H1 (cell line): ENCODE measurements around the gene FRMD4A. TPM values are rescaled to one million over a fixed set of nuclear protein-coding genes. Genes with fewer than 3 reads are reported as not detected.

ENCODE experiments used
- CTCF ChIA-PET: fragments of 300-600 bp; sonication (Branson Sonifier 250); formaldehyde crosslinking; loops from one replicate; lab custom pipeline; 2021; ENCODE audit not compliant: partially characterized antibody; lab: Charles Lee
- POLR2A ChIA-PET: fragments of 300-600 bp; sonication (Branson Sonifier 250); formaldehyde crosslinking; loops from one replicate; lab custom pipeline; 2021; ENCODE audit warnings: inconsistent platforms; ENCODE audit not compliant: partially characterized antibody; lab: Charles Lee
- DNase-seq, 2 experiments: peaks; one replicate each; pipeline versions ENCODE4 v3.0.0 to v3.0.0-alpha.2; 2010 to 2022; ENCODE audit warnings: low spot score in 2 of 2, low read depth in 1 of 2, mixed read lengths in 1 of 2
- FAIRE-seq: peaks from 2 replicates; lab custom pipeline; 2011; peaks lifted over from hg19 to GRCh38; lab: Jason Lieb, UNC
- H2AFZ ChIP-seq: 2 replicates; pipeline ENCODE4 v1.8.1; 2012; ENCODE audit warnings: low read length, inconsistent platforms
- H2AK5ac ChIP-seq: 2 replicates; pipeline ENCODE4 v1.6.1; 2013; ENCODE audit warnings: low read depth, low read length
- H2BK120ac ChIP-seq: replicated peaks from 2 replicates; pipeline ENCODE3; 2013; ENCODE audit warnings: low read depth, low read length, inconsistent platforms
- H2BK12ac ChIP-seq: 2 replicates; pipeline ENCODE4 v1.6.1; 2013; ENCODE audit warnings: low read depth, low read length
- H2BK15ac ChIP-seq: 2 replicates; pipeline ENCODE4 v1.6.1; 2013; ENCODE audit warnings: low read length
- H2BK20ac ChIP-seq: 2 replicates; pipeline ENCODE4 v1.6.1; 2013; ENCODE audit warnings: low read length
- H2BK5ac ChIP-seq: 2 replicates; pipeline ENCODE4 v1.6.1; 2013; ENCODE audit warnings: low read depth, low read length
- H3K14ac ChIP-seq: 2 replicates; pipeline ENCODE4 v1.6.1; 2013; ENCODE audit warnings: inconsistent platforms; ENCODE audit not compliant: insufficient read length
- H3K18ac ChIP-seq: 2 replicates; pipeline ENCODE4 v1.6.1; 2013; ENCODE audit warnings: low read length; ENCODE audit errors: extremely low read depth
- H3K23ac ChIP-seq: 2 replicates; pipeline ENCODE4 v1.6.1; 2013; ENCODE audit warnings: inconsistent platforms; ENCODE audit not compliant: insufficient read length
- H3K23me2 ChIP-seq: 2 replicates; pipeline ENCODE4 v1.6.1; 2013; ENCODE audit warnings: low read depth, low read length
- H3K27ac ChIP-seq: 2 replicates; pipeline ENCODE4 v1.6.1; 2011; ENCODE audit warnings: low read depth, low read length, inconsistent platforms
- H3K27me3 ChIP-seq, 4 experiments: replicated peaks in 1 of 4; 1 replicate in 1 of 4; 2 replicates in 3 of 4; pipeline versions ENCODE4 v1.6.1 to v1.8.1; 2011 to 2013; ENCODE audit warnings: low read length in 3 of 4, mild to moderate bottlenecking in 3 of 4, inconsistent platforms in 2 of 4, mixed read lengths in 2 of 4, moderate library complexity in 1 of 4; ENCODE audit not compliant: control insufficient read depth in 3 of 4, insufficient read depth in 3 of 4; ENCODE audit errors: extremely low read depth in 1 of 4
- H3K36me3 ChIP-seq, 4 experiments: 2 replicates each; pipeline versions ENCODE4 v1.6.1 to v1.8.1; 2011 to 2013; ENCODE audit warnings: mild to moderate bottlenecking in 4 of 4, low read length in 3 of 4, moderate library complexity in 2 of 4, control low read depth in 1 of 4, inconsistent platforms in 1 of 4; ENCODE audit not compliant: insufficient read depth in 4 of 4, control insufficient read depth in 2 of 4
- H3K4ac ChIP-seq: replicated peaks from 2 replicates; pipeline ENCODE3; 2013; ENCODE audit warnings: low read length, low read depth, mixed read lengths, inconsistent platforms; ENCODE audit not compliant: insufficient read length
- H3K4me1 ChIP-seq, 4 experiments: replicated peaks in 1 of 4; 1 replicate in 1 of 4; 2 replicates in 3 of 4; pipeline versions ENCODE4 v1.6.1 to v1.8.1; 2011 to 2013; ENCODE audit warnings: low read length in 3 of 4, inconsistent platforms in 2 of 4, mixed read lengths in 1 of 4; ENCODE audit not compliant: insufficient read depth in 4 of 4, control insufficient read depth in 3 of 4
- H3K4me2 ChIP-seq, 2 experiments: 2 replicates each; pipeline versions ENCODE4 v1.6.1 to v1.8.1; 2011 to 2013; ENCODE audit warnings: low read depth in 2 of 2, low read length in 2 of 2, control low read depth in 1 of 2, inconsistent platforms in 1 of 2, mild to moderate bottlenecking in 1 of 2; ENCODE audit not compliant: insufficient read depth in 1 of 2
- H3K4me3 ChIP-seq, 4 experiments: fragments of 200-600, 300-600 bp in 1 of 4; sonication (generic), shearing (Covaris generic), sonication (Bioruptor Twin) in 1 of 4; 2 replicates each; pipeline versions ENCODE4 v1.5.1 to v1.8.1; 2011 to 2016; ENCODE audit warnings: low read length in 4 of 4, low read depth in 3 of 4, control low read depth in 2 of 4, inconsistent platforms in 2 of 4, mild to moderate bottlenecking in 2 of 4, mixed read lengths in 1 of 4, moderate library complexity in 1 of 4; ENCODE audit not compliant: insufficient read depth in 2 of 4; ENCODE audit errors: extremely low read depth in 1 of 4
- H3K56ac ChIP-seq: replicated peaks from 2 replicates; pipeline ENCODE3; 2013; ENCODE audit warnings: low read depth, mild to moderate bottlenecking, mixed read lengths, low read length, inconsistent platforms; ENCODE audit not compliant: insufficient read length
- H3K79me1 ChIP-seq: 2 replicates; pipeline ENCODE4 v1.6.1; 2013; ENCODE audit warnings: low read depth, low read length, control low read depth
- H3K79me2 ChIP-seq, 2 experiments: 2 replicates each; pipeline versions ENCODE4 v1.6.1 to v1.8.1; 2012 to 2013; ENCODE audit warnings: low read length in 2 of 2, mild to moderate bottlenecking in 2 of 2, inconsistent platforms in 1 of 2; ENCODE audit not compliant: insufficient read depth in 2 of 2, control insufficient read depth in 1 of 2
- H3K9ac ChIP-seq, 4 experiments: replicated peaks in 1 of 4; 1 replicate in 1 of 4; 2 replicates in 3 of 4; pipeline versions ENCODE4 v1.6.1 to v1.8.1; 2011 to 2013; ENCODE audit warnings: low read depth in 3 of 4, low read length in 3 of 4, control low read depth in 2 of 4, mild to moderate bottlenecking in 2 of 4, moderate library complexity in 2 of 4, inconsistent platforms in 1 of 4; ENCODE audit errors: extremely low read depth in 1 of 4
- H3K9me3 ChIP-seq, 2 experiments: 2 replicates each; pipeline versions ENCODE4 v1.6.1 to v1.8.1; 2012 to 2013; ENCODE audit warnings: mild to moderate bottlenecking in 2 of 2, moderate library complexity in 2 of 2, control low read depth in 1 of 2, inconsistent platforms in 1 of 2, low read depth in 1 of 2, low read length in 1 of 2, mixed read lengths in 1 of 2; ENCODE audit not compliant: insufficient read depth in 2 of 2
- H4K20me1 ChIP-seq, 2 experiments: replicated peaks in 1 of 2; 2 replicates each; pipeline versions ENCODE3 to v1.8.1; 2011 to 2013; ENCODE audit warnings: inconsistent platforms in 2 of 2, low read length in 2 of 2, mild to moderate bottlenecking in 1 of 2; ENCODE audit not compliant: insufficient read depth in 2 of 2, control insufficient read depth in 1 of 2
- H4K5ac ChIP-seq: 2 replicates; pipeline ENCODE4 v1.6.1; 2013; ENCODE audit warnings: low read length, low read depth, mixed read lengths, inconsistent platforms; ENCODE audit not compliant: insufficient read length
- H4K8ac ChIP-seq: 2 replicates; pipeline ENCODE4 v1.8.0; 2013; ENCODE audit warnings: mild to moderate bottlenecking, moderate library complexity, low read length, inconsistent platforms; ENCODE audit not compliant: insufficient read depth; ENCODE audit errors: extremely low read depth
- H4K91ac ChIP-seq: replicated peaks from 2 replicates; pipeline ENCODE3; 2013; ENCODE audit warnings: low read length, mixed read lengths, inconsistent platforms; ENCODE audit not compliant: insufficient read length
- CEBPB ChIP-seq: IDR thresholded peaks from 2 replicates; pipeline ENCODE4 v1.6.1; 2012; ENCODE audit warnings: low read depth, low read length
- CREB1 ChIP-seq: IDR thresholded peaks from 2 replicates; pipeline ENCODE4 v1.6.1; 2012; ENCODE audit warnings: inconsistent platforms
- JUN ChIP-seq: IDR thresholded peaks from 2 replicates; pipeline ENCODE4 v1.6.1; 2011; ENCODE audit warnings: low read depth, mild to moderate bottlenecking, improper control_type of control experiment, low read length
- KDM1A ChIP-seq: fragments of 200-600, 300-600 bp; sonication (generic); IDR thresholded peaks from 2 replicates; pipeline ENCODE4 v1.7.1; 2016; ENCODE audit warnings: mild to moderate bottlenecking, low read length, borderline replicate concordance
- POU5F1 ChIP-seq: IDR thresholded peaks from 2 replicates; pipeline ENCODE4 v1.6.1; 2011; ENCODE audit warnings: low read depth, mild to moderate bottlenecking, low read length, moderate library complexity
- SUZ12 ChIP-seq: fragments of 200-600 bp; sonication (generic); IDR thresholded peaks from 2 replicates; pipeline ENCODE4 v1.6.1; 2012; ENCODE audit warnings: mild to moderate bottlenecking, inconsistent platforms, low read length, moderate library complexity, mixed read lengths
- ZNF274 ChIP-seq: IDR thresholded peaks from 2 replicates; pipeline ENCODE4 v1.7.0; 2012; ENCODE audit warnings: low read length, borderline replicate concordance; ENCODE audit errors: extremely low read depth
- WGBS, 2 experiments: shearing (Covaris generic) in 1 of 2; methylation state at CpG; one replicate each; pipeline versions ENCODE4 v1.1.6 to v1.1.7; 2013 to 2015; ENCODE audit warnings: low lambda C conversion rate in 2 of 2, mixed read lengths in 2 of 2, inconsistent platforms in 1 of 2, low coverage in 1 of 2, missing lambda C conversion rate in 1 of 2; ENCODE audit not compliant: insufficient replicate concordance in 2 of 2, insufficient coverage in 1 of 2, insufficient read length in 1 of 2; ENCODE audit errors: extremely low coverage in 1 of 2, missing lambda C conversion rate in 1 of 2; 5-methylcytosine and 5-hydroxymethylcytosine counted together
- polyA plus RNA-seq, 7 experiments: library from polyadenylated mRNA; depleted of rRNA in 3 of 7; stranded (reverse) in 5 of 7; unstranded in 2 of 7; fragments of >200 nt in 5 of 7; fragments of 200-250 nt in 2 of 7; gene quantifications; 1 replicate in 5 of 7; 2 replicates in 1 of 7; 4 replicates in 1 of 7; pipeline versions ENCODE4 v1.2.1 to v1.2.3, GENCODE V29; 2011 to 2013; ENCODE audit warnings: missing spikeins in 2 of 7, mixed read lengths in 2 of 7
- total RNA-seq: library from RNA; stranded (reverse); fragmentation: NEBNext Ultra II Directional; extraction: Animal tissue kit (Norgen Biotek cat#: 25700); gene quantifications from 2 replicates; pipeline ENCODE4 v1.2.1, GENCODE V29; 2021
- TF ChIP-seq, protein P1 (sequence below): IDR thresholded peaks from 2 replicates; pipeline ENCODE4 v1.6.1; 2012; ENCODE audit warnings: inconsistent platforms

Gene FRMD4A
- total and polyA plus RNA-seq, 2 of the 8 experiments (the other 6 are each of a cell fraction or from before 2014, with no cell fraction given): 38.6 to 39.6 TPM

DNA sequence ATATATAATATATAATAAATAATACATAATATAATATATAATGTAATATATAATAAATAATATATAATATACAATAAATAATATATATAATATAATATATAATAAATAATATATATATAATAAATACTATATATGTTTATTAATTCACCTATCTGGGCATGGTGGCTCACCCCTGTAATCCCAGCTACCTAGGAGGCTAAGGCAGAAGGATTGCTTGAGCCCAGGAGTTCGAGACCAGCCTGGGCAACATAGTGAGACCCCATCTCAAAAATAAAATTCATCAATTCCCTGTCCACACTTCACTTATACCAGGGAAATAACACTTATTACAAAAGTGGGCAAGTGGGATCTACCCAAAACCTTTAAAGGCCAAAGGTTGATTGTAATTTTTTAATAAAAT lies 462.9 kb downstream of the FRMD4A start:
- Histone ChIP-seq H3K27me3 (no peaks in the 10 kb centered on the region), H4K91ac (no peak overlapping the region), H3K79me2 (peaks cover 0 to 26% of the 10 kb centered on the region in 2 experiments; a peak in 3 of 4 replicates), H3K23ac (no peak overlapping the region), H4K20me1 (no peaks in the 10 kb centered on the region), H3K27ac (no peak overlapping the region), H3K9ac (no peak overlapping the region), H3K56ac (no peak overlapping the region), H3K36me3 (no peaks in the 10 kb centered on the region), H3K4me1 (peaks cover 2 to 9% (median 7%) of the 10 kb centered on the region in 4 experiments; a peak in 6 of 7 replicates), H3K4ac (no peak overlapping the region), H3K4me2 (no peak overlapping the region), H2AFZ (no peak overlapping the region), H3K4me3 (no peak overlapping the region), H2BK20ac (no peak overlapping the region), H4K5ac (no peak overlapping the region), H4K8ac (no peak overlapping the region), H2BK120ac (no peak overlapping the region), H3K79me1 (no peaks in the 10 kb centered on the region; the same call in 1 of the 2 replicates), H2BK12ac (no peak overlapping the region), H2AK5ac (no peak overlapping the region), H3K23me2 (no peaks in the 10 kb centered on the region), H3K18ac (no peak overlapping the region), H2BK5ac (no peak overlapping the region), H2BK15ac (no peak overlapping the region), H3K14ac (no peak overlapping the region), H3K9me3 (no peaks in the 10 kb centered on the region)
- FAIRE-seq (no peak), DNase-seq (no peak)
- TF ChIP-seq, protein P1, sequence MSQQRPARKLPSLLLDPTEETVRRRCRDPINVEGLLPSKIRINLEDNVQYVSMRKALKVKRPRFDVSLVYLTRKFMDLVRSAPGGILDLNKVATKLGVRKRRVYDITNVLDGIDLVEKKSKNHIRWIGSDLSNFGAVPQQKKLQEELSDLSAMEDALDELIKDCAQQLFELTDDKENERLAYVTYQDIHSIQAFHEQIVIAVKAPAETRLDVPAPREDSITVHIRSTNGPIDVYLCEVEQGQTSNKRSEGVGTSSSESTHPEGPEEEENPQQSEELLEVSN: no peak
- TF ChIP-seq KDM1A (no peak), POU5F1 (no peak), CREB1 (no peak), JUN (no peak), ZNF274 (no peak), CEBPB (no peak), SUZ12 (no peak)
- WGBS, 2 experiments: 100% methylated on average over 1 of the region's 1 CpG; no CpG with 5 or more reads in 1 of the 2 experiments
- ChIA-PET POLR2A (interaction anchor here (1.3 to 1.6 kb wide), 2 partner anchors 8 to 13 kb away, joined by 4 read pairs; no protein-coding TSS in a partner anchor), CTCF (no interaction called here)
